SIG-M5 treated with dmso at 0.1 percent for 504 hours (cell line): ENCODE results near the gene CAMTA1.

Source experiments
- DNase-seq: peaks from one replicate; lab custom pipeline; 2025; ENCODE audit not compliant: unreplicated experiment; lab: John Stamatoyannopoulos, UW

Gene CAMTA1

DNA sequence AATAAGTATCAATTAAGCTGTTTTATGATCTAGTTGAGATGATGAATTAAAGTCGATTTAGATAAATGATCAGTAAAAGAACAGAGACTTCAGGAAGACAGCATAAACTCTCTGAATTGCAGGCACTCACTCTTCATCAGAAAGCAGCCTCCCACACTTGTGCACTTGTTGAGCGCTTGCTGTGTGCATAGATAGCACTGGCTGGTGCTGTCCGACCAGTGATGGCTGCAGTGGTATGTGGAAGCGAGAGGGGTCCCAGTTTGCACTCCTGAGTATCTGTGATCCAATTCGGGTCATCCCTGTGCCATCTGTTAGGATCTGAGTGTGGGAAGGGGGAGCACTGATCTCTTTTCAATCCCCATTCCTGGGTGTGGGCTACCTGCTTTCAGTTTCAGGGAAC is 137.8 kb downstream of the CAMTA1 start:
- no peak for DNase-seq

DNA sequence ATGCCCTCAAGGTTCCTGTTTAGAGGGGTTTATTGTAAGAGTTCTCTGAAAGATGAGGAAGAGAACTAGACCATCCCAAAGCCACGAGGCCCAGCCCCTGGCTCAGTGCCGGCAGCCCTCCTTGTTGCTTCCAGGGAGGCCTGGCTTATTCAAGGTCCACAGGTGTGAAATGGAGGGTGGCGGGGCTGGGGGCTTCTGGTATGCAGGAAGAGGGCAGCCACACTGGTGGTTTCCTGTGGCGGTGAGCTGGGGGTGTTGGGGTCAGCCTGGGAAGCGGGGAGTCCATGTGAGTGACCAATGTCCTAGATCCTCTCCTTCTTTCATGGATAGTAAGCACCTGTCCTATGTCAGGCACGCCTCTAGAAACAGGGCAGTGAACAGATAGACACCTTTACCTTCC is 138.2 kb downstream of the CAMTA1 start:
- no peak for DNase-seq

DNA sequence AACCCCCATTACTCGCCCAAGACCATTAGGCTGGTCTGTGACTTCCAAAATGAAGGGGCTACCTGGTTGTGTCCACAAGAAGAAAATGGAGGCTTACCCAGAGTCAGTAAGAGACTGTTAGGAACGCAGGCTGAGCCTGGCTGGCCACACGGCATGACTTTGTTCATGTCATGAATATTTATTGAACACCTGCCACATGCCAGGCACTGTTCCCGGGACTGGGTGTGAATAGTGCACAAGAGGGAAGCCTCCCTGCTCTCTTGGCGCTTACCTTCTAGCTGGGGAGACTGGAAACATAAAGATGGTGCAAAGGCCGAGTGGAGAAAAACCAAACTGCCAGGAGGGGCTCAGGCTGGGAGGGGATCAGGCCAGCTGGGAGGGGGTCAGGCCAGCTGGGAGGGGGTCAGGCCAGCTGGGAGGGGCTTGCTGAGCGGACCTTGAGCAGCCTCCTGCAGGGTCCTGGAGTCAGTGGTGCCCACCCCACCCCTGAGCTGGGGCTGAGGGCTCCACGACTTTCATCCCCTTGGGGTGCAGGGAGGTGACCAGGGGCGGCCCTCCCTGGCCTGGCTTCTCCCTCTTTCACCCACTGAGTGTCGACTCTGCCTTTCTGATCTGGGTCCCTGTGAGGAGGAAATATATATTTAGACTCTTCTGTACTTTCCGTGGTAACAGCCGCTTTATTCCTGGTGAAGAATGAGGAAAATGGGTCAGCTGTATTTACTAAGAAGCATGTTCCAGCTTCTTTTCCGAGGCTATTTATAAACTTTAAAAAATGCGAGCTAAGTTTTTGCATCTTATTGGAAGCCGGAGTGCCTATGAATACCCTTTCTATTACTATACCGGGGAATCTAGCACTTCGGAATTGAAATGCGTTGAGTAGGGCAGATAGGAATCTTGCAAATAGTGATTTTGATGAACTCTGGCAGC is 139.0 kb downstream of the CAMTA1 start:
- no peak for DNase-seq

DNA sequence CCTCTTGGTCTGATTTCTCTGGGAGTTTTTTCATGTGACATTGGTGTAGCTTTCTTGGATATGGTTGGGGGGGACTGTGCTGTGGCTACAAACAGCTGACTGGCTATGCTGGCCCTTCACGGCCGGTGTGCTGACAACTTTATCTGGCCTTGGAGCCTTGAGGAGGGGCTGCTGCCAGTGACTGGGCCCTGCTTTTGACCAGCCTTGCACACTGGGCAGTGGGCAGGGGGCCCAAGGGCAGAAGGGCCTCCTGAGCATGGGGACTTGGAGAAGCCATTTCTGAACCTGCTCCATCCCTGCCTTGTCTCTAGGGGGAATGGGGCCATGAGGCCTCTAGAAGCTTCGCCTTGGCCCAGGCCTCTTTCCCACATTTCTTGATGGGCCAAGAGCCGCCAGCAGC is 139.6 kb downstream of the CAMTA1 start:
- DNase-seq, result no peak

DNA sequence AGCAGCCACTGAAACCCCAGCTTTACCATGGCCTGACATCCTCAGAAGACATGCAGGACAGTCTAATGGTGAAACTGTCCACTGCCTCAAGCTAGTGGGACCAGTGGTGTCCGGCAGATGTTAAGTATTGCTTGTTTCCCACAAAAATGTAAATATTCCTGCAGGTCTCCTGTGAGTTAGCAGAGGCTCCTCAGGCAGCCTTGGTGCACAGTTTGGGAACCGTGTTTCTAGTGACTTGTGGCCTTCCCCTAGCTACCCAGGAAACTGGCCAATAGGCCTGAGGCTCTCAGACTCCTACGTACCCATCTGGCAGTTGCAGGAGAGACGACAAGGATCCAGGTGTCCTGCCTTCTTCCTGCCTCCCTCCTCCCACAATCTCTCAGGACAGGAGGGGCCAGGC is 142.4 kb downstream of the CAMTA1 start:
- DNase-seq, result no peak

DNA sequence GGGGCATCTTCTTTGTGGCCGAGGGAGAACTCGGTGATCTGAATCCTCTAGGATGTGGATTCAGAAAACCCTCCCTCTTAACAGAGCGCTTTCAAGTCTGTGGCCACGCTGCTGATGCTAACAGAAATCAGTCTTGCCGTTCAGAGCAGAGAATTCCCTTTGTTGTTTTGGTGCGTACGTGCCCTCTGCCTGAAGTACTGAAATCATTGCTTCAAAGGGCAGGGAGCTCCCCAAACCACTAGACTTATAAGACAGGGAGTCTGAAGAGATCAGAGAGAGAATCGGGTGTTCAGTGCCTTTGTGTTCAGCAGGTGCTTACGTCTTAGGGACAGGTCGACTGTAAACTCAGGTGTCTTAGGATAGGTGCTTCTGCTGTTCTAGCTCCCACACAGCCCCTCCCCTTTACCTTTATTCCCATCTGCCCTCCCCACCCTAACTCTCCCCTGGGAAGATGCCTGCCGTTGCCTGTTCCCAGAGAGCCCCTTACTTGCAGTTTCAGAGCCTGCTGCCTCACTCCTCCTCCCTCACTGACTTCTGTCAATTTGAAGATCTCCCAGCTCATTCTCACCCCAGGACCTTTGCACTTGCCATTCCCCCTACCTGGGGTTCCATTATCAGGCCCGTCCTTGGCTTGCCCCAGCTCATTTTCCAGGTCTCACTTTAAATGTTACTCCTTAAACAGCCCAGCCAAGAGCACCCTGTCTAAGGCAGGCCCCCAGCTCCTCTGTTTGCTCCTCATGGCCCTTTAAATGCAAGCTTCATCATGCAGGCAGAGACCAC is 143.0 kb downstream of the CAMTA1 start:
- no peak for DNase-seq

DNA sequence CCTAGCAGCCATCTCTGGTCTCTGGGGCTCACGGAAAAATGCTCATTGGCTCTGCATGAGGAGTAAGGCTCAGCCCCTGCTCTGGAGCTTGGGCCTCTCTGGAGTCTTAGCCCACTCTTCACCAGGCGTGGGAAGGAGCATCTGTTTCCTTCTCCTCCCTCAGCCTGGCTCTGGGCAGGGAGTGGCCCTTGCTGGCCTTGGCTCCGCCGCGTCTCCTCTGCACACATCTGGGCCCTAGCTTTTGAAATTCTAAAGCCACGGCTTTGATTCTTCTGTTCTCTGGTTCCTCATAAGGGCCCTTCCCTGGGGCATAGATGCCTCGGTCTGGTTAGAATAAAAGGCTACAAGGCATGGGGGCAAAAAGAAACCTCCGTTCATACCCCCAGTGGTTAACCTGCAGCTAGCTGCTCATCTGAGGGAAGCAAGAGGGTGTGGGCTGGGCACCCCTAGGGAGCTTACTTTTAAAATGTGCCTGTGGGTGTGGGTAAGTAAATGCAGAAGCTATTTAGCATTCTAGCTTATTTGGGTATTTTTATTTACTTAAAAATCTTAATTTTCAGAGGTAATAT is 145.6 kb downstream of the CAMTA1 start:
- no peak for DNase-seq

DNA sequence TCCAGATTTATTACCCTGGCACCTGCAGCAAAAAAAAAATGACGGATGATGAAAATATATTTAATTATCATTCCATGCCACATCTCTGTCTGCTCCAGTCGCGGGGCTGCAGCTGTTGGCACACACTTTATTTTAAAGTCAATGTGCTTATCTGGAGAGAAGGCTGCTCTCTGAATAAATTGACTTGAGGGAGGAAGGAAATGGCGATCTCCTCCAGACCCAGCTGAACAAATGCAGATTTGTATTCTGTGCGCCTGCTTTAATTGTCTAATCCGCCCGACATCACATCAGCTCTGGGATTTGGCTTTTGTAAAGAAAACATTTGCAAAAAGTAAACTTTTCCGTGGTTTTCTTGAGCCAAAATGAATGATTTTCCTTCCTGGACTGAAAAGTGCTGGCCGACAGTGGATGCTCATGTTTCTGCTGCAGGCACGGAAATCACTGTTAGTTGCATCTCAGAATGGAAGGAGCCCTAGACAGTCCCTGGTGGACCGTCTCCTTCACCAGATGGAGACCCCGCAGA is 150.2 kb downstream of the CAMTA1 start:
- no peak for DNase-seq

DNA sequence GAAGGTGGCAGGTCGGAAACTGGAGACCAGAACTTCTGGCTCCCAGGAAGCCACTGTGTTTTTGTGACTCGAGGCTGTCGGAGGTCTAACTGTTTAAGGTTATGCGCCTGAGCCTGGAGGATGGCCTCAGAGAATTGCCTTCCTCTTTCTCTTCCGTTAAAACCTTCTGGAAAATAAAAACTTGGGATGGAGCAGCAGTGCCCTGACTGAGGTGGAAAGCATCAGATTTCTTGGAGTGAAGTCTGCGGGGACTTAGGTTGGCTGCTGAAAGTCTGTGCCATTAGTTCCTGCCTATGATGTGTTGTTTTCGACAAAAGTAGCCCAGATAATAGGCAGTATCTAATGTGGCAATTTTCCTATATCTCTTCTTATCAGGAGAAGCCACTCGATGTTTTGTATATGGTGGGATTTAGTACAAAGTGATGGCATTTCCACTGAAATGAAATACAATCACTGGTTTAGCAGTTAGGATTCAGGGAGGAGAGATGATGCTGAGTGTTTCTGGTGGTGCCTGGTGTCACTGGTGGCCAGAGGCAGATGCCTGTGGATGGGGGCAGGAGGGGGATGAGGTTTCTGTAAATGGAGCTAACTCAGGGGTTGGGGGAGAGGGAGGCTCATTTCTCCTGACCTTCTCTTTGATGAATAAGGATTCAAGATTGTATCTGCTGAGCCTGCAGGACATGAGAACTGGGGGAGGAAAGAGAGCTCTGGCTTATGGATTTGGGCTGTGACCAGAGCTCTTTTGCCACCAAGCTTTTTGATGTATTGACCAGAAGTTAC is 150.8 kb downstream of the CAMTA1 start:
- no peak for DNase-seq

DNA sequence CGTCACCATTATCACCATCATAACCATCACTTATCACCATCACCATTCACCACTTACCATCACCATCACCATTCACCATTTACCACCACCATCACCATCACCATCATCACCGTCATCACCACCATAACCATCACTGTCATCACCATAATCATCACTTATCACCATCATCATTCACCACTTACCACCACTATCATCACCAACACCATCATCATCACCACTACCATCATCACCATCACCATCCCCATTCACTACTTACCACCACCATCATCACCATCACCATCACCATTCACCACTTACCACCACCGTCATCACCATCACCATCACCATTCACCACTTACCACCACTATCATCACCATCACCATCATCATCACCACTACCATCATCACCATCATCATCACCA is 151.8 kb downstream of the CAMTA1 start:
- no peak for DNase-seq

DNA sequence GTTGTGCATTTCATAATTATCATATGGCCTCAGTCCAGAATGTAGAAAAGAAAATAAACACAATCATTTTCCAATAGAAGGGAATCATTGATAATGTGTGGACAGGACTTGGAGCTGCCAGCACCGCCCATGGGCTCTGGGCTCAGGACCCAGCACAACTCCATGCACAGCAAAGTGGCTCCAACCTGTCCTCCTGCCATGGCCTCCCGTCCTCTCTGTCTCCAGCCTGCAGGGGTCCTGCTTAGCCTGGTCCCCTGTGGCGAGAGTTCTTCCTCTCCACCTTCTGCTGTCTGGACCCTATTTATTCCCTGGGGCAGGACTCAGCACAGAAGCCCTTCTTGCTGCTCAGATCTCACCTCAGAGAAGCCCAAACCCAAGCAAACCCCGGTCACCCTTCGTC is 154.1 kb downstream of the CAMTA1 start:
- no peak for DNase-seq

DNA sequence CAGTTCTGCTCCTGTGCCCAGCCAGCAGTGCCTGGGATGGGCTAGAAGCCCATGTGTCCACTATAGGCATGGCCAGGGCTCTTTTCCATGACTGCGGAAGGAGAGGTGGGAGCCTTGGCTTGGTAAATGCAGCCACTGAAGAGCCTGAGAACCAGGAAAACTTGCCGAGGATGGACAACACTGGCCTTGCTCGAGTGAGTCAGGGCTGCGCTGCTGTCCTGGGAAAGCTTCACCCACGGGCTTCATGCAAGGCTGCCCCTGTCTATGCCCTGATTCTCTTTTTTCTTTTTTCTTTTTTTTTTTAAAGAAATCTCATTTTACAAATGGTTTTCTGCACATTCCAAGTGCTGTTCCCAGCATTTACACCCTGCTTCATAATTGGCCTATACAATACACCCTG is 156.5 kb downstream of the CAMTA1 start:
- no peak for DNase-seq

DNA sequence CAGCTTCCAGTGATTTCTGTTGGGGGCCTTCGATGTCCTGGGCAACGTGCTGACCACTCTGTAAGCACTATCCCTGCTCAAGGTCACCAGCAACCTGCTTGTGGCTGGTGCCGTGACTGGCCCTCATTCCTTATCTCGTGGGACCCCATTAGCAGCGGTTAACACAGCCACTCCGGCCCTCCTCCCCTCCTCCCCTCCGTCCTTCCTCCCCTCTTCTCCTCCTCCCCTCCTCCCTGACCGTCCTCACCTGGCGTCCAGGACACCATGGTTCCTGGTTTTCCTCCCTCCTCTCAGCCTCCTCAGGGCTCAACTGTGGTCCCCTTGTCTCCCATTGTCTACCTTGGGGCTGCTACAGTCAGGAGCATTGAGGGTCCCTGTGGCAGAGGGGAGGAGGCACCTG is 157.7 kb downstream of the CAMTA1 start:
- no peak for DNase-seq

DNA sequence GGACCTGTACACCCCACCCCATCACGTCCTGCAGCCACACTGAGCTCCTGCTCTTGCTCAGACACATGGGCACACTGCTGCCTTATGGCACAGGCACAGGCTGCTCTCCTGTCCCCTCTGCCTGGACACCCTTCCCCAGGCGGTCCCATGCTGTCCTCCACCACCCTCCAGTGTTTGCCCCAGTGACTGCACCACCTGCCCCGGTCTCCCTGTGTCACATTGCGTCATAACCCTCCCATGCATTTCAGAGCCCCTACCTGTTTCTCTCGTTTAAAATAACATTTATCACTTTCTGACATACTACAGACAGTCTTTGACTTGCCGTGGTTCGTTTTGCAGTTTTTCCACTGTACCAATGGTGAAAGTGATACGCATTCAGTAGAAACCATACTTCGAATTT is 159.2 kb downstream of the CAMTA1 start:
- no peak for DNase-seq

DNA sequence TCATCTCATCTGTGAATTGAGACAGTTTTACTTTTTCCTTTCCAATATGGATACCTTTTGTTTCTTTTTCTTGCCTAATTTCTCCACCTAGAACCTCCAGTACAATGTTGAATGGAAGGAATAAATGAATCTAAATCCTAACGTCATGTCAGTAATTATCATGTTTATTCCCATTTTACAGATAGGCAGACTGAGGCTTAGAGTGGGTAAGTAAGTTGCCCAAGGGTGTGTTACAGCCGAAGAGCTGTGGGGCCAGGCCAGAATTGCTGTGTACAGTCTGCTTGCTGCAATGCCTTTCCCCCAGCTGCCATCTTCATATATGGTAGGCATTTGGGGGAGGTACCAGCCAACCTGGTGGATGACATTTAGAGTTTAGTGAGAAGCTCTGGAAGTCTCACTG is 162.7 kb downstream of the CAMTA1 start:
- no peak for DNase-seq

DNA sequence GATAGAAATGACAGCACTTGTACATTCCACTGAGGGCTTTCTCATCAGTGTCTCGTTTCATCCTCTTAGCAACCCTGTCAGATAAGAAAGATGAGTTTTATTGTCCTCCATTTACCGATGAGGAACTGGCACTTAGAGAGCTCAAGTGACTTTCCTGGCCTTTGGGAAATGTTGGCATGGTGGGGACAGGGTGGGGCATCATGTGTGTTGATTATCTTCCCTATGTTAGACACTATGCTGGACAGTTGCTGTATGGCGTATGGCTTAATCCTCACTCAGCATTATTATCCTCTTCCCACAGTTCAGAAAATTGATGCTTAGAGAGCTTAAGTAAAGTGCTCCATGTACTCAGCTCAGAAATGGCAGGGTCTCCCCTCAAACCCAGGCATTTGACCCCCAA is 163.2 kb downstream of the CAMTA1 start:
- DNase-seq, result no peak

DNA sequence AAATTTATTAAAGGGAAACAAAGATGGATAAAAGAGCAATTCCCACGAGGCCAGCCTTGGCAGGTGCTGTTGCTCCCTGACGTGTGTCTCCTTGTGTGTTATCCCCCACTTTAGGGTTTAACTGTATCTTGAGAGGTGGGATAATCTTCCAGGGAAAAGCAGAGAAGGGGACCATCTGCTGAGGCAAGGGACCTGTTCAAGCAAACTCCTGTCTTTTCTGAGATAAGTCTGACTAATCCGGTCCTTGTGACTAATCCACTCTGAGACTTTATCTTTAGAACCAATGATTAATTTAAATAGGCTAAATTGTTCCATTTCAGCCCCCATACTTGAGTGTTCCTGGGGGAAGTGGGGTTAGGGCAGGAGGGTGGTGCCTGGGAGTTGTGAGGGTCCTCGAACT is 163.6 kb downstream of the CAMTA1 start:
- DNase-seq, result no peak

DNA sequence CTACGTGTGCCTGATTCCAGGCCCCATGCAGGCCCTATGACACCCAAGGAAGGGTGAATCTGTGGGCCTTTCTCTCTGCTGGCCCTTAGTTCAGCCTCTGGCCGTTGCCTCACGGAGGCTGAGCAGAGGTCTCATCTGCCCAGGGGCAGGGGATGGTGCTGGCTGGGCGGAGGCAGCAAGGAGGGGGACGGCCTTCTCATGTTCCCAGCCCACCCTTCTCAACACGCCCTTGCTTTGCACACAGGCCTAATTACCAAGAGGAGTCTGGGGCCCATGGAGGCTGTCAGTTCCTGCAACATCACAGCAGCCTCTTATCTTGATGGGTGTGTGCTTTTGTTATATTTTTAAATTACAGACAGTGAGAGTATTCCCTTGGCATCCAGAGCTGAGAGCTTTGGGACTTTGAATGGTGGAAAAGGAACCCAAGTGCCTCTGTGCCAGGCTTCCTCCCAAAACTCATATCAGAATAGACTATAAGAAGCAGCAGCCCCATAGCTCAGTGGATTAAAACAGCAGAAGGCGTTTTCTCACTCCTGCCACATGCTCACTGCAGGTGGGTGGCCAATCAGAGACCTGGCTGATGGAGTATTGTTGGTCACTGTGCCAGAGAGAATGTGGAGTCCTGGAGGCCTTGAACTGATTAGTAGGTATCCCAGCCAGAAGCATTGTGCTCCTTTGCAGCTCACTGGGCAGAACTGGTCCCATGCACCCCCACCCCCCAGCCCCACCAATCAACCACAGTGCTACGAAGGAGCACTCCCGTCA is 164.9 kb downstream of the CAMTA1 start:
- DNase-seq, result no peak

DNA sequence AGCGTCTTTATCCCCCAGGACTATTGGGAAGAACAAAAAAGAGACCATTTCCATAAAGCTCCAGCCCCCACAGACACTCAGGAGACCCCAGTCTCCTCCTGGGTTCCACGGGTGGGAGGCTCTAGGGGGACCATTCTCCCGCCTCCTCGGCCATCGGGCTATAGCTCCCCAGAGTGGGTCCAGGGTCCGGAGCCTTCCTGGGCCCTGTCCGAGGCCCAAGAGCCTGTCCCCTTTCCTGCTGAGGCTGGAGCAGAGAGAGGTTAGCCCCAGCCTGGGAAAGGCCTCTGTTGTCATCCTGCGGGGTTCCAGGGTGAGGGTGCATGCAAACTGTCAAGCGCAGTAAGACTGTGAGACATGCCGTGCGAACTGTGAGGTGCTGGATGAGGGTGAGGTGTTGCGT is 166.3 kb downstream of the CAMTA1 start:
- no peak for DNase-seq

DNA sequence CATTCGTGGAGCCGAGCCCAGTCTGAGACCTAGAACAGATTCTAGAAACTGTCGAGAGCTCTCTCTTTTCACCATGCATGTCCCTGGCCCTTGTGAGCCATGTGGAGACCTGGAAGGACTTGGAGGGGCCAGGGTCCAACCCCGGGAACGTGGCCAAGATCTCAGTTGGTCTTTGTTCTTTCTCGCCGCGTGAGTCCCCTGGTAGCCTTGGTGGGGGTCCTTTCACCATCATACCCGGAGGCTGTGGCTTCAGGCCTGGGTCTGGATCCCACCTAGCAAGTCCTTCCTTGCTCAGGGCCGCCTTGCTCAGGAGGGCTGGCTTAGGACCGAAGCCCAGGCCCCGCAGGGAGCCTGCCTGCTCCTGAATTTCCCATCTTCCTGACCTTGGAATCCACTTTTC is 168.0 kb downstream of the CAMTA1 start:
- no peak for DNase-seq
